ENCODE results near the gene BEAN1.

Gene BEAN1

DNA sequence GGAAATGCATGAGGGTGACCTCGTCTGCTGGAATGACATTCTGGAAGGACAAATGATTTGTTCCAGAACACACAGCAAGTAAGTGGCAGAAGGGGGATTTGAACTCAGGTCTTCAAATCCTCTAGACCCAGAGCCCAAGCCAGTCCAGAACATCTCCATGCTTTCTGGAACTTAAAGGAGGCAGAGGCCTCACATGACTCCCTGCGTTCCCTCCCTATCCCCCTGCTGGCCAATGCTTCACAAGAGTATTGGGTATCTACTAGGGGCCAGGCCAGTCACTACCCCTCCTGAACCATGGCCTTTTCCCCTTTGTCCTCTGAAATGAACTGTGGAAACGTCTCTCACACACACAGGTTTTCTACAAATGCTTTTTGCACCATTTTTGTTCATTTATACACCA, 7.6 kb upstream of the BEAN1 start:
- Histone ChIP-seq H3K4me3 (ENCODE audit: low read depth in 1 of 2, low read length in 1 of 2) (no peak overlapping the region), H3K4me1 (ENCODE audit: control insufficient read depth in 1 of 2, insufficient read depth in 1 of 2, low read depth in 1 of 2, low read length in 1 of 2) (no peaks in the 10 kb centered on the region), H3K9me3 (no peaks in the 10 kb centered on the region), H3K27ac (no peak overlapping the region), H3K36me3 (no peaks in the 10 kb centered on the region), H3K27me3 (peaks cover 52% of the 10 kb centered on the region)
- TF ChIP-seq, protein P1, sequence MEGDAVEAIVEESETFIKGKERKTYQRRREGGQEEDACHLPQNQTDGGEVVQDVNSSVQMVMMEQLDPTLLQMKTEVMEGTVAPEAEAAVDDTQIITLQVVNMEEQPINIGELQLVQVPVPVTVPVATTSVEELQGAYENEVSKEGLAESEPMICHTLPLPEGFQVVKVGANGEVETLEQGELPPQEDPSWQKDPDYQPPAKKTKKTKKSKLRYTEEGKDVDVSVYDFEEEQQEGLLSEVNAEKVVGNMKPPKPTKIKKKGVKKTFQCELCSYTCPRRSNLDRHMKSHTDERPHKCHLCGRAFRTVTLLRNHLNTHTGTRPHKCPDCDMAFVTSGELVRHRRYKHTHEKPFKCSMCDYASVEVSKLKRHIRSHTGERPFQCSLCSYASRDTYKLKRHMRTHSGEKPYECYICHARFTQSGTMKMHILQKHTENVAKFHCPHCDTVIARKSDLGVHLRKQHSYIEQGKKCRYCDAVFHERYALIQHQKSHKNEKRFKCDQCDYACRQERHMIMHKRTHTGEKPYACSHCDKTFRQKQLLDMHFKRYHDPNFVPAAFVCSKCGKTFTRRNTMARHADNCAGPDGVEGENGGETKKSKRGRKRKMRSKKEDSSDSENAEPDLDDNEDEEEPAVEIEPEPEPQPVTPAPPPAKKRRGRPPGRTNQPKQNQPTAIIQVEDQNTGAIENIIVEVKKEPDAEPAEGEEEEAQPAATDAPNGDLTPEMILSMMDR (IDR thresholded peaks at IDR 0.05) = no peak

DNA sequence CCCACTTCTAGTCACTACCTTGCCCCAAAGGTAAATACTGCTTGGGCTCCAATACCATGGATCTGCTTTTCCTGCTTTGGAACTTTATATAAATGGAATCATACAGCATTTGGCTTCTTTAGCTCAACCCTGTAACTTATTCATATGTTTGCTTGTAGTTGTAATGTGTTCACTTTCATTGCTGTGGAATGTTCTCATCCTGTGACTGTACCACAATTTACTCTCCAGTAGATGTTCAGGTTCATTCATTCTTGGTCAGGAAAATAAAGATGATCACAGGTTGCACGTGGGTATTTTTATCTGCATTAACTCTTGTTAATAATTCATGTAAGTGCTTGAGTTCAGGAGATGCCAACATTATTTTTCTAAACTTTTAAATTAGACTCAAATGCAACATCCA, 6.7 kb upstream of the BEAN1 start:
- H3K4me3 ChIP-seq (ENCODE audit: low read depth in 1 of 2, low read length in 1 of 2) = no peak overlapping the region
- H3K36me3 ChIP-seq = no peaks in the 10 kb centered on the region
- H3K27ac ChIP-seq = no peak overlapping the region
- TF ChIP-seq, protein P1 (IDR thresholded peaks at IDR 0.05) = no peak
- H3K9me3 ChIP-seq = no peaks in the 10 kb centered on the region
- no peaks in the 10 kb centered on the region for H3K4me1 ChIP-seq (ENCODE audit: control insufficient read depth in 1 of 2, insufficient read depth in 1 of 2, low read depth in 1 of 2, low read length in 1 of 2)
- peaks cover 61% of the 10 kb centered on the region for H3K27me3 ChIP-seq

DNA sequence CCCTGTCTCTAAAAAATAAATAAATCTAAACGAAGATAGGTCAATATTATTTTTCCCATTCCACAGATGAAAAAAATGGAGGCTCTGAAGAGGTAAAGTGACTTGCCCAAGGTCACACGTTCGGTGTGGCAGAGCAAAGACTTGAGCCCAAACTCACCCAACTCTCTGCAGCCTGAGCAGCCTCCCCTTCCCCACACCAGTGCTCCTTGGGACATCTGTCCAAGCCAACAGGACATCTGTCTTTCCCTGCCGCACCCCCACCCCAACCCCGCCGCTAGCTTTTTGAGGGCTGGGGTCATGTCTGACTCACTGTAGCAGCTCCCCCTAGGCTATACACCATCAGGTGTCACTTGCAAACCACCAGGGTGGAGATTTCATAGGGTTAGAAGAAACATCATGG, 5.2 kb upstream of the BEAN1 start:
- Histone ChIP-seq H3K36me3 (no peaks in the 10 kb centered on the region), H3K4me3 (ENCODE audit: low read depth in 1 of 2, low read length in 1 of 2) (no peak overlapping the region), H3K9me3 (no peaks in the 10 kb centered on the region), H3K27me3 (peaks cover 76% of the 10 kb centered on the region), H3K4me1 (ENCODE audit: control insufficient read depth in 1 of 2, insufficient read depth in 1 of 2, low read depth in 1 of 2, low read length in 1 of 2) (no peaks in the 10 kb centered on the region), H3K27ac (no peak overlapping the region)
- TF ChIP-seq, protein P1 (IDR thresholded peaks at IDR 0.05) = no peak

DNA sequence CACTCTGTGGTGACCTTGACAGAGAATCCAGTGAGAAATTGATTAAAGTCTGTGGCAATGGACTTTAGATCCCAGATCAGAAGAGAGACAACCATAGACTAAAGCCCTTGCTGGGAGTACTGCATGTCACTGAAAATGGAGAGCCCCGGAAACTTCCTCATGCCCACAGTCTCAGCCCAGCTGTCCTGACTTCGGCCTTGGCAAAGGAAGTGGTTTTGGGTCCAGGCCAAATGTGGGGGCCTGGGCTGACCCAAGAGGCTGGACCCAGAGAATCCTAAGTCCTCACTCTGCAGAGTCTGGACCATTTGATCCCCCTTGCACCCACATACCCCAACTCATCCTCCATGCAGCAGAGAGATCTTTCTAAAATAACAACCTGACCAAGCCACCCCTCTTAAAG, 4.7 kb upstream of the BEAN1 start:
- TF ChIP-seq, protein P1 (IDR thresholded peaks at IDR 0.05) = no peak
- H3K4me3 ChIP-seq (ENCODE audit: low read depth in 1 of 2, low read length in 1 of 2) = no peak overlapping the region
- H3K27me3 ChIP-seq = peaks cover 79% of the 10 kb centered on the region
- peaks cover 0 to 2% of the 10 kb centered on the region in 2 experiments for H3K4me1 ChIP-seq (ENCODE audit: control insufficient read depth in 1 of 2, insufficient read depth in 1 of 2, low read depth in 1 of 2, low read length in 1 of 2)
- no peaks in the 10 kb centered on the region for H3K9me3 ChIP-seq
- H3K36me3 ChIP-seq = no peaks in the 10 kb centered on the region
- no peak overlapping the region for H3K27ac ChIP-seq

DNA sequence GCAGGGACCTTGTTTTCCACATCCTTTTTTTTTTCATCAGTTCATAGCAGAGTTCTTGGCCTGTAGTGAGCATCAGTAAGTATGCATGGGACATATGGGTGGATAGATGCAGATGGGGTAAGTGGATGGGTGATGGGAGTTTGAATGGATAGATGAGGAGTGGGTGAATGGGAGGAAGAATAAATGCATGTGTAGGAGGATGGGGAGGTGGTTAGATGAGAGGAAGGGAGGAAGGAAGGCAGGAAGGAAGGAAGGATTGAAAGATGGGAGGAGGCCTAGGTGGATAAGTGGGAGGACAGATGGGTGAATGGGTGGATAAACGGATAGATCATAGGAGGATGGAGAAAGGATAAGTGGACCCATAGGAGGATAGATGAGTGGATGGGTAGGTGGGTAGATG, 3.9 kb upstream of the BEAN1 start:
- H3K27me3 ChIP-seq = peaks cover 87% of the 10 kb centered on the region
- no peak overlapping the region for H3K4me3 ChIP-seq (ENCODE audit: low read depth in 1 of 2, low read length in 1 of 2)
- no peak overlapping the region for H3K27ac ChIP-seq
- peaks cover 0 to 7% of the 10 kb centered on the region in 2 experiments for H3K4me1 ChIP-seq (ENCODE audit: control insufficient read depth in 1 of 2, insufficient read depth in 1 of 2, low read depth in 1 of 2, low read length in 1 of 2)
- H3K36me3 ChIP-seq = no peaks in the 10 kb centered on the region
- TF ChIP-seq, protein P1 (IDR thresholded peaks at IDR 0.05) = no peak
- H3K9me3 ChIP-seq = no peaks in the 10 kb centered on the region

DNA sequence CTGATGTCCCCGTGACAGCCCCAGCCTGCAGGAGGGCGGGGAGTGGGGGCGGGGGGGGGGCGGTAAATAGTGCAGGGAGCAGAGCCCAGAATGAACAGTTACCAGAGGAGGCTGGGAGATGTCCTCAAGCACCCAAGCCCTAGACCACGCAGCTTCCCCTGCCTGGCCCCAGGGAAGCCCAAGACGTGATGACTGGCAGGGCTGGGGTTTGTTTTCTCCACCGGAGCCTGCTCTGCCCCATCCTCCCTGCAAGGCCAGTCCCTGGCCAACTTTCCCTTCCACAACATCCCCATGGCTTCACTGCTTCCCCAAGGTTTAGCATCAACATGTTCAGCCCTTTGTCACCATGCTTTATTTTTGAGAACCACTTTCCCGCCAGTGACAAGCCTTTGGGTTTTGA, 1.4 kb upstream of the BEAN1 start:
- H3K4me3 ChIP-seq (ENCODE audit: low read depth in 1 of 2, low read length in 1 of 2) = no peak overlapping the region
- H3K9me3 ChIP-seq = no peaks in the 10 kb centered on the region
- H3K27ac ChIP-seq = no peak overlapping the region
- peaks cover 98% of the 10 kb centered on the region for H3K27me3 ChIP-seq
- TF ChIP-seq, protein P1 (IDR thresholded peaks at IDR 0.05) = no peak
- H3K36me3 ChIP-seq = no peaks in the 10 kb centered on the region
- peaks cover 0 to 7% of the 10 kb centered on the region in 2 experiments for H3K4me1 ChIP-seq (ENCODE audit: control insufficient read depth in 1 of 2, insufficient read depth in 1 of 2, low read depth in 1 of 2, low read length in 1 of 2)

All from neutrophil (primary cell).